ENCODE results near the gene LCN10.

DNA sequence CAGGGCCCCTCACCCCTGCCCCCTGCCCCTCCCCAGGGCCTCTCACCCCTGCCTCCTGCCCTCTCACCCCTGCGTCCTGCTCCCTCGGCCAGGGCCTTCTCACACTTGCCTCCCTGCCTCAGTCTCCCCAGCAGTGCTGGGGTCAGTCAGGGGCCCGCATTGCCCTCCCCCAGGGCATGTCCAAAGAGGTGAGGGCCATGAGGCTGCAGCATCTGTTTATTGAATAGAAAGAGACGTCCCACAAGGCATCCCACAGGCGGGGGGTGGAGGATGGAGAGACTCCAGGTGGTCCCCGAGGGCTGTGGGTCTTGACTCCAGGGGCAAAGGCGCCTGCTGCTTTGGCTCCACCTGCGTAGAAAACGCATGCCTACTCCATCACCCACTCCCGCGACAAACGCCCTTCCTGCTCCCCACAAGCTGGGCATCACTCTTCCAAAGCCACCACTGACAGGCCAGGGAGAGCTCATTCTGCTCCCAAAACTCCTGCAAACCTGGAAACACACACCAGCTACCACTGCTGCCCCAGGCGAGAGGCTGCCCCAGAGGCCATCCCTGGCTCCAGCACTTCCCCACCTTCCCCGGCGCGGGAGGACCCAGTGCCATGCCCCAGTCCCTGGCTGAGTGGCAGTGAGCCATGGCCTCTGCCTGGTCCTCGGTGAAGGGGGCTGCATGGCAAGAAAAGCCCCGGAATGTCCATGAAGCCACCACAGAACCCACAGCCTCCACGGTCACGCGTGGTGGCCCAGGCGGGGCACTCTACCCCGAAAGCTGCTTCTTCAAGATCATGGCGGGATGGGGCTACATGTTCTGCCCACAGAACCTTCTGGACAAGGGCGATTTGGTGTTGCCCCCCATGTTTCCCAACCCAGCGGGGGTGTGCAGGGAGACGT, 16.9 kb upstream of the LCN10 start:
- no peak for TF ChIP-seq CTCF (IDR thresholded peaks at IDR 0.05)
- no peak for TF ChIP-seq POLR2A (IDR thresholded peaks at IDR 0.05)

Measured in lower leg skin (tissue), 3 donors.